ENCODE data around the gene ATP10A.
A peak's percentile ranks its signal among the peaks of the same experiment; 100 is the strongest.

Gene ATP10A

GRCh38 chr15:25795061-25795460 is 68.1 kb downstream of the ATP10A start:
- no peak overlapping the region for H3K4me3 ChIP-seq (ENCODE audit: control insufficient read depth, low read depth, low read length)
- TF ChIP-seq CTCF (conservative IDR thresholded peaks at IDR 0.05; ENCODE audit: control insufficient read depth, insufficient read depth, low read depth, low read length) = no peak
- DNase-seq (ENCODE audit: low read depth) = no peak

- DNase-seq (ENCODE audit: low read depth) = no peak
- TF ChIP-seq CTCF (conservative IDR thresholded peaks at IDR 0.05; ENCODE audit: control insufficient read depth, insufficient read depth, low read depth, low read length) = no peak
- H3K4me3 ChIP-seq (ENCODE audit: control insufficient read depth, low read depth, low read length) = no peak overlapping the region
Measured at GRCh38 chr15:25793354-25794050, 69.6 kb downstream of the ATP10A start.

GRCh38 chr15:25792128-25792527 is 71.0 kb downstream of the ATP10A start:
- TF ChIP-seq CTCF (conservative IDR thresholded peaks at IDR 0.05; ENCODE audit: control insufficient read depth, insufficient read depth, low read depth, low read length) = no peak
- no peak overlapping the region for H3K4me3 ChIP-seq (ENCODE audit: control insufficient read depth, low read depth, low read length)
- no peak for DNase-seq (ENCODE audit: low read depth)

GRCh38 chr15:25790000-25790660 is 73.0 kb downstream of the ATP10A start:
- peak; percentile 97 for DNase-seq (ENCODE audit: low read depth)
- peak overlapping the region; percentile 16 for H3K4me3 ChIP-seq (ENCODE audit: control insufficient read depth, low read depth, low read length)

GRCh38 chr15:25789616-25789999 is 73.5 kb downstream of the ATP10A start:
- DNase-seq (ENCODE audit: low read depth) = no peak
- TF ChIP-seq CTCF (conservative IDR thresholded peaks at IDR 0.05; ENCODE audit: control insufficient read depth, insufficient read depth, low read depth, low read length) = no peak
- H3K4me3 ChIP-seq (ENCODE audit: control insufficient read depth, low read depth, low read length) = no peak overlapping the region

More at GRCh38 chr15:25790000-25790660, 73.0 kb downstream of the ATP10A start:
- peak; percentile 6 for TF ChIP-seq CTCF (conservative IDR thresholded peaks at IDR 0.05; ENCODE audit: control insufficient read depth, insufficient read depth, low read depth, low read length)

- no peak for TF ChIP-seq CTCF (conservative IDR thresholded peaks at IDR 0.05; ENCODE audit: control insufficient read depth, insufficient read depth, low read depth, low read length)
- no peak overlapping the region for H3K4me3 ChIP-seq (ENCODE audit: control insufficient read depth, low read depth, low read length)
- peak; percentile 76 for DNase-seq (ENCODE audit: low read depth)
Measured at GRCh38 chr15:25789211-25789610, 73.9 kb downstream of the ATP10A start.

Data from fibroblast of mammary gland (primary cell).